Glutamatergic neuron (in vitro differentiated cells): ENCODE results near the gene INS. TPM values are rescaled to one million over a fixed set of nuclear protein-coding genes. Genes with fewer than 3 reads are reported as not detected.

Experiments used
- DNase-seq: peaks from one replicate; pipeline ENCODE4 v3.0.0; 2022
- H3K27ac Mint-ChIP-seq: one replicate; pipeline ENCODE4 v1.8.0; 2020; ENCODE audit warnings: mild to moderate bottlenecking, mixed read lengths, inconsistent platforms; ENCODE audit not compliant: unreplicated experiment
- H3K27me3 Mint-ChIP-seq: one replicate; pipeline ENCODE4 v1.8.0; 2020; ENCODE audit warnings: mild to moderate bottlenecking, moderate library complexity, mixed read lengths, inconsistent platforms; ENCODE audit not compliant: unreplicated experiment
- H3K36me3 Mint-ChIP-seq: one replicate; pipeline ENCODE4 v1.8.0; 2020; ENCODE audit warnings: mild to moderate bottlenecking, mixed read lengths, inconsistent platforms; ENCODE audit not compliant: unreplicated experiment
- H3K4me1 Mint-ChIP-seq: one replicate; pipeline ENCODE4 v1.8.0; 2020; ENCODE audit warnings: mild to moderate bottlenecking, low read depth, mixed read lengths, inconsistent platforms; ENCODE audit not compliant: unreplicated experiment
- H3K4me3 Mint-ChIP-seq: one replicate; pipeline ENCODE4 v1.8.0; 2020; ENCODE audit warnings: mild to moderate bottlenecking, mixed read lengths, inconsistent platforms; ENCODE audit not compliant: unreplicated experiment
- H3K9me3 Mint-ChIP-seq: one replicate; pipeline ENCODE4 v1.8.0; 2020; ENCODE audit warnings: mild to moderate bottlenecking, moderate library complexity, mixed read lengths, inconsistent platforms; ENCODE audit not compliant: unreplicated experiment
- total RNA-seq: library from RNA; stranded (reverse); fragmentation: NEBNext Ultra II Directional; extraction: Animal tissue kit (Norgen Biotek cat#: 25700); gene quantifications from one replicate; pipeline ENCODE4 v1.2.1, GENCODE V29; 2021; ENCODE audit not compliant: unreplicated experiment
- TF ChIP-seq, protein P1 (sequence below): fragments of 200-600 bp; sonication (generic); IDR thresholded peaks from one replicate; pipeline ENCODE4 v1.5.0; 2021; ENCODE audit not compliant: partially characterized antibody, unreplicated experiment

The INS gene
- total RNA-seq, 1 donor from 2014 or later = not detected

DNA sequence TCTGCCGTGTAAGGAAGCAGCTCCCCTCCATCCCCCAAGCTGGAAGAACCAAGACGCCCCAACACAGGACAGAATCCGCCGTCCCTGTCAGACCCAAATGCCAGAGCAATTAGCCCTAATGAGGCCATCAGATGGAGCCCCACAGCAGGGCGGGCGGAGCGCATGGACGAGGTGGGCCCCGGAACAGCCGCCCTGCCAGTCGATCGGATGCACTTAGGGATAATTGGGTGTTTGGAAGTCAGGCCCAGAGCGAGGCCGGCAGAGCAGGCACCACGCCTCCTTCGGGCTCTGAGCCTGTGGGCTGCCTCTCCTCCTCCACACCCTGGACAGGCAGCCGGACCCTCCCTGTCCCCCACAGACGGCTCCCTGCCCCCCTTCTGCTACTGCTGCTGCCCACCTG, 16.1 kb upstream of the INS start:
- Mint-ChIP-seq H3K27me3 (peaks cover 10% of the 10 kb centered on the region), H3K4me3 (no peak overlapping the region), H3K36me3 (no peaks in the 10 kb centered on the region), H3K27ac (no peak overlapping the region), H3K4me1 (no peaks in the 10 kb centered on the region), H3K9me3 (no peaks in the 10 kb centered on the region)
- TF ChIP-seq, protein P1, sequence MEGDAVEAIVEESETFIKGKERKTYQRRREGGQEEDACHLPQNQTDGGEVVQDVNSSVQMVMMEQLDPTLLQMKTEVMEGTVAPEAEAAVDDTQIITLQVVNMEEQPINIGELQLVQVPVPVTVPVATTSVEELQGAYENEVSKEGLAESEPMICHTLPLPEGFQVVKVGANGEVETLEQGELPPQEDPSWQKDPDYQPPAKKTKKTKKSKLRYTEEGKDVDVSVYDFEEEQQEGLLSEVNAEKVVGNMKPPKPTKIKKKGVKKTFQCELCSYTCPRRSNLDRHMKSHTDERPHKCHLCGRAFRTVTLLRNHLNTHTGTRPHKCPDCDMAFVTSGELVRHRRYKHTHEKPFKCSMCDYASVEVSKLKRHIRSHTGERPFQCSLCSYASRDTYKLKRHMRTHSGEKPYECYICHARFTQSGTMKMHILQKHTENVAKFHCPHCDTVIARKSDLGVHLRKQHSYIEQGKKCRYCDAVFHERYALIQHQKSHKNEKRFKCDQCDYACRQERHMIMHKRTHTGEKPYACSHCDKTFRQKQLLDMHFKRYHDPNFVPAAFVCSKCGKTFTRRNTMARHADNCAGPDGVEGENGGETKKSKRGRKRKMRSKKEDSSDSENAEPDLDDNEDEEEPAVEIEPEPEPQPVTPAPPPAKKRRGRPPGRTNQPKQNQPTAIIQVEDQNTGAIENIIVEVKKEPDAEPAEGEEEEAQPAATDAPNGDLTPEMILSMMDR = no peak
- no peak for DNase-seq

DNA sequence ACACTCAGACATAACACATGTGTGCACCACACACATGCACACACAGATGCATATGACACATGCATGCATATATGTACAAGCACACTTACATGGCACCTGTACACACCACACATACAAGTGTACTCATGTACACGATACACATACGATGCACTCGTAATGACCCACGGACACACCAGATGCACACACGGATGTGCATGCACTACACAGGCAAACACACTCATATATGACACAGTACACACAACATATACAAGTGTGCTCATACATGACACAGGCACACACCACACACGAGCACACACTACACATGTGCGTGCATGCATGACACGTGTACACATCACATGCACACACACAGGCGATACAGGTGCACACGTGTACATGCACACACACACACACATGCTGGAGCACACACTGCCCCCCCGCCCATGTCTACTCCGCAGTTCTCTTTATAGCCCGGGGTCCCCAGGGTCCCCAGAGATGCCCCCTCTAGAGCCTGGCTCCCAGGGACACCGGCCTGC, 15.4 kb upstream of the INS start:
- Mint-ChIP-seq H3K27me3 (peaks cover 10% of the 10 kb centered on the region), H3K9me3 (no peaks in the 10 kb centered on the region), H3K36me3 (no peaks in the 10 kb centered on the region), H3K4me1 (no peaks in the 10 kb centered on the region), H3K4me3 (no peak overlapping the region), H3K27ac (no peak overlapping the region)
- DNase-seq = no peak
- TF ChIP-seq, protein P1 = no peak

GRCh38 chr11:2175659-2176058, 14.7 kb upstream of the INS start:
- no peak for DNase-seq
- Mint-ChIP-seq H3K9me3 (no peaks in the 10 kb centered on the region), H3K36me3 (no peaks in the 10 kb centered on the region)

GRCh38 chr11:2174361-2174760, 13.4 kb upstream of the INS start:
- Mint-ChIP-seq H3K27me3 (peaks cover 8% of the 10 kb centered on the region), H3K4me1 (no peaks in the 10 kb centered on the region), H3K9me3 (no peaks in the 10 kb centered on the region), H3K27ac (no peak overlapping the region), H3K4me3 (no peak overlapping the region), H3K36me3 (no peaks in the 10 kb centered on the region)
- TF ChIP-seq, protein P1 = no peak
- DNase-seq = no peak

More at GRCh38 chr11:2175659-2176058, 14.7 kb upstream of the INS start:
- Mint-ChIP-seq H3K27ac (no peak overlapping the region), H3K4me1 (no peaks in the 10 kb centered on the region), H3K4me3 (no peak overlapping the region), H3K27me3 (peaks cover 9% of the 10 kb centered on the region)
- TF ChIP-seq, protein P1 = no peak

DNA sequence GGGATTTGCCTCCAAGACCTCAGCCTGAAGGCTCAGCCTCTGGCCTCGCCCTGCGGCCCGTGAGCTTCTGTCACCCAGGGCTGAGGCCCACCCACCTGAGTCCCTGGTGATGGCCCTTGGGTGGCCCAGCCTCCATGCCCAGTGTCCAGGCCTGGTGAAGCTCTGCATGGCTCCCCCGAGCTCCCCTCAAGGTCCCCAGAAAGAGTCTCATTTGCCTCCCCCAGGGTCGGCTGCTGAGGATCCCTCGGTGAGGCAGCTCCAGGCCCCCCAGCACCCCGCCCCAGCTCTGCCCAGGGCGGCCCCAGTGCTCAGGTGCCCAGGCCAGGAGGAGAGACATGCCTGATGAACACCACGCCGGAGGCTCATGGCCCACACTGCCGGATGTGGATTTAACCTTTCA, 12.8 kb upstream of the INS start:
- no peak for DNase-seq
- peaks cover 8% of the 10 kb centered on the region for H3K27me3 Mint-ChIP-seq
- H3K9me3 Mint-ChIP-seq = no peaks in the 10 kb centered on the region
- H3K4me1 Mint-ChIP-seq = no peaks in the 10 kb centered on the region
- no peak overlapping the region for H3K4me3 Mint-ChIP-seq
- TF ChIP-seq, protein P1 = no peak
- H3K27ac Mint-ChIP-seq = no peak overlapping the region
- no peaks in the 10 kb centered on the region for H3K36me3 Mint-ChIP-seq
